ENCODE results near the gene RAB9B.

GRCh38 chrX:103789004-103789403 lies 43.1 kb downstream of the RAB9B start:
- no peak for TF ChIP-seq CTCF (IDR thresholded peaks at IDR 0.05; ENCODE audit: low read depth, low read length, poor library complexity, severe bottlenecking)
- no peak for TF ChIP-seq EZH2phosphoT487 (IDR thresholded peaks at IDR 0.05; ENCODE audit: borderline replicate concordance, low read length)

All from DOHH2 (cell line).